ENCODE data around the gene OLIG2. TPM values are rescaled to one million over a fixed set of nuclear protein-coding genes. Genes with fewer than 3 reads are reported as not detected.
A peak's percentile ranks its signal among the peaks of the same experiment; 100 is the strongest.

OLIG2 gene
- total RNA-seq, 1 experiment from 2014 or later: 0.79 TPM

- Mint-ChIP-seq H3K4me3 (peak overlapping the region; percentile 36), H3K27me3 (ENCODE audit: low read depth) (peaks cover 89% of the 10 kb centered on the region)
- CTCF ChIA-PET: no interaction called here
Measured at GRCh38 chr21:33069243-33069642, 43.5 kb downstream of the OLIG2 start.

More at GRCh38 chr21:33069243-33069642, 43.5 kb downstream of the OLIG2 start:
- Mint-ChIP-seq H3K27ac (no peak overlapping the region), H3K9me3 (peaks cover 5% of the 10 kb centered on the region; the same call in 1 of the 2 replicates), H3K36me3 (no peaks in the 10 kb centered on the region), H3K4me1 (peaks cover 42% of the 10 kb centered on the region)
- POLR2A ChIA-PET: no interaction called here
- no peak for ATAC-seq
- no peak for DNase-seq (ENCODE audit: low spot score)
- TF ChIP-seq TEAD1 (CRISPR knock-in tag; IDR thresholded peaks at IDR 0.05) (no peak), SP1 (CRISPR knock-in tag; conservative IDR thresholded peaks at IDR 0.05) (no peak), ZNF317 (CRISPR knock-in tag; IDR thresholded peaks at IDR 0.05; ENCODE audit: borderline replicate concordance, low read depth) (no peak), ETV6 (CRISPR knock-in tag; IDR thresholded peaks at IDR 0.05) (no peak), ELF4 (CRISPR knock-in tag; IDR thresholded peaks at IDR 0.05; ENCODE audit: low read depth) (no peak), ZNF263 (CRISPR knock-in tag; IDR thresholded peaks at IDR 0.05; ENCODE audit: low read depth) (no peak), ZNF121 (CRISPR knock-in tag; IDR thresholded peaks at IDR 0.05) (no peak), E2F4 (CRISPR knock-in tag; IDR thresholded peaks at IDR 0.05; ENCODE audit: borderline replicate concordance, low read depth) (no peak)
- TF ChIP-seq, protein P1, sequence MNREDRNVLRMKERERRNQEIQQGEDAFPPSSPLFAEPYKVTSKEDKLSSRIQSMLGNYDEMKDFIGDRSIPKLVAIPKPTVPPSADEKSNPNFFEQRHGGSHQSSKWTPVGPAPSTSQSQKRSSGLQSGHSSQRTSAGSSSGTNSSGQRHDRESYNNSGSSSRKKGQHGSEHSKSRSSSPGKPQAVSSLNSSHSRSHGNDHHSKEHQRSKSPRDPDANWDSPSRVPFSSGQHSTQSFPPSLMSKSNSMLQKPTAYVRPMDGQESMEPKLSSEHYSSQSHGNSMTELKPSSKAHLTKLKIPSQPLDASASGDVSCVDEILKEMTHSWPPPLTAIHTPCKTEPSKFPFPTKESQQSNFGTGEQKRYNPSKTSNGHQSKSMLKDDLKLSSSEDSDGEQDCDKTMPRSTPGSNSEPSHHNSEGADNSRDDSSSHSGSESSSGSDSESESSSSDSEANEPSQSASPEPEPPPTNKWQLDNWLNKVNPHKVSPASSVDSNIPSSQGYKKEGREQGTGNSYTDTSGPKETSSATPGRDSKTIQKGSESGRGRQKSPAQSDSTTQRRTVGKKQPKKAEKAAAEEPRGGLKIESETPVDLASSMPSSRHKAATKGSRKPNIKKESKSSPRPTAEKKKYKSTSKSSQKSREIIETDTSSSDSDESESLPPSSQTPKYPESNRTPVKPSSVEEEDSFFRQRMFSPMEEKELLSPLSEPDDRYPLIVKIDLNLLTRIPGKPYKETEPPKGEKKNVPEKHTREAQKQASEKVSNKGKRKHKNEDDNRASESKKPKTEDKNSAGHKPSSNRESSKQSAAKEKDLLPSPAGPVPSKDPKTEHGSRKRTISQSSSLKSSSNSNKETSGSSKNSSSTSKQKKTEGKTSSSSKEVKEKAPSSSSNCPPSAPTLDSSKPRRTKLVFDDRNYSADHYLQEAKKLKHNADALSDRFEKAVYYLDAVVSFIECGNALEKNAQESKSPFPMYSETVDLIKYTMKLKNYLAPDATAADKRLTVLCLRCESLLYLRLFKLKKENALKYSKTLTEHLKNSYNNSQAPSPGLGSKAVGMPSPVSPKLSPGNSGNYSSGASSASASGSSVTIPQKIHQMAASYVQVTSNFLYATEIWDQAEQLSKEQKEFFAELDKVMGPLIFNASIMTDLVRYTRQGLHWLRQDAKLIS (CRISPR knock-in tag; IDR thresholded peaks at IDR 0.05; ENCODE audit: borderline replicate concordance): no peak
- TF ChIP-seq, protein P2, sequence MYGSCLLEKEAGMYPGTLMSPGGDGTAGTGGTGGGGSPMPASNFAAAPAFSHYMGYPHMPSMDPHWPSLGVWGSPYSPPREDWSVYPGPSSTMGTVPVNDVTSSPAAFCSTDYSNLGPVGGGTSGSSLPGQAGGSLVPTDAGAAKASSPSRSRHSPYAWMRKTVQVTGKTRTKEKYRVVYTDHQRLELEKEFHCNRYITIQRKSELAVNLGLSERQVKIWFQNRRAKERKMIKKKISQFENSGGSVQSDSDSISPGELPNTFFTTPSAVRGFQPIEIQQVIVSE (CRISPR knock-in tag; IDR thresholded peaks at IDR 0.05; ENCODE audit: borderline replicate concordance): no peak
- TF ChIP-seq, protein P3, sequence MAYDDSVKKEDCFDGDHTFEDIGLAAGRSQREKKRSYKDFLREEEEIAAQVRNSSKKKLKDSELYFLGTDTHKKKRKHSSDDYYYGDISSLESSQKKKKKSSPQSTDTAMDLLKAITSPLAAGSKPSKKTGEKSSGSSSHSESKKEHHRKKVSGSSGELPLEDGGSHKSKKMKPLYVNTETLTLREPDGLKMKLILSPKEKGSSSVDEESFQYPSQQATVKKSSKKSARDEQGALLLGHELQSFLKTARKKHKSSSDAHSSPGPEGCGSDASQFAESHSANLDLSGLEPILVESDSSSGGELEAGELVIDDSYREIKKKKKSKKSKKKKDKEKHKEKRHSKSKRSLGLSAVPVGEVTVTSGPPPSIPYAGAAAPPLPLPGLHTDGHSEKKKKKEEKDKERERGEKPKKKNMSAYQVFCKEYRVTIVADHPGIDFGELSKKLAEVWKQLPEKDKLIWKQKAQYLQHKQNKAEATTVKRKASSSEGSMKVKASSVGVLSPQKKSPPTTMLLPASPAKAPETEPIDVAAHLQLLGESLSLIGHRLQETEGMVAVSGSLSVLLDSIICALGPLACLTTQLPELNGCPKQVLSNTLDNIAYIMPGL (CRISPR knock-in tag; IDR thresholded peaks at IDR 0.05): no peak
- TF ChIP-seq, protein P4, sequence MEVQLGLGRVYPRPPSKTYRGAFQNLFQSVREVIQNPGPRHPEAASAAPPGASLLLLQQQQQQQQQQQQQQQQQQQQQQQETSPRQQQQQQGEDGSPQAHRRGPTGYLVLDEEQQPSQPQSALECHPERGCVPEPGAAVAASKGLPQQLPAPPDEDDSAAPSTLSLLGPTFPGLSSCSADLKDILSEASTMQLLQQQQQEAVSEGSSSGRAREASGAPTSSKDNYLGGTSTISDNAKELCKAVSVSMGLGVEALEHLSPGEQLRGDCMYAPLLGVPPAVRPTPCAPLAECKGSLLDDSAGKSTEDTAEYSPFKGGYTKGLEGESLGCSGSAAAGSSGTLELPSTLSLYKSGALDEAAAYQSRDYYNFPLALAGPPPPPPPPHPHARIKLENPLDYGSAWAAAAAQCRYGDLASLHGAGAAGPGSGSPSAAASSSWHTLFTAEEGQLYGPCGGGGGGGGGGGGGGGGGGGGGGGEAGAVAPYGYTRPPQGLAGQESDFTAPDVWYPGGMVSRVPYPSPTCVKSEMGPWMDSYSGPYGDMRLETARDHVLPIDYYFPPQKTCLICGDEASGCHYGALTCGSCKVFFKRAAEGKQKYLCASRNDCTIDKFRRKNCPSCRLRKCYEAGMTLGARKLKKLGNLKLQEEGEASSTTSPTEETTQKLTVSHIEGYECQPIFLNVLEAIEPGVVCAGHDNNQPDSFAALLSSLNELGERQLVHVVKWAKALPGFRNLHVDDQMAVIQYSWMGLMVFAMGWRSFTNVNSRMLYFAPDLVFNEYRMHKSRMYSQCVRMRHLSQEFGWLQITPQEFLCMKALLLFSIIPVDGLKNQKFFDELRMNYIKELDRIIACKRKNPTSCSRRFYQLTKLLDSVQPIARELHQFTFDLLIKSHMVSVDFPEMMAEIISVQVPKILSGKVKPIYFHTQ (CRISPR knock-in tag; IDR thresholded peaks at IDR 0.05): no peak
- TF ChIP-seq, protein P5, sequence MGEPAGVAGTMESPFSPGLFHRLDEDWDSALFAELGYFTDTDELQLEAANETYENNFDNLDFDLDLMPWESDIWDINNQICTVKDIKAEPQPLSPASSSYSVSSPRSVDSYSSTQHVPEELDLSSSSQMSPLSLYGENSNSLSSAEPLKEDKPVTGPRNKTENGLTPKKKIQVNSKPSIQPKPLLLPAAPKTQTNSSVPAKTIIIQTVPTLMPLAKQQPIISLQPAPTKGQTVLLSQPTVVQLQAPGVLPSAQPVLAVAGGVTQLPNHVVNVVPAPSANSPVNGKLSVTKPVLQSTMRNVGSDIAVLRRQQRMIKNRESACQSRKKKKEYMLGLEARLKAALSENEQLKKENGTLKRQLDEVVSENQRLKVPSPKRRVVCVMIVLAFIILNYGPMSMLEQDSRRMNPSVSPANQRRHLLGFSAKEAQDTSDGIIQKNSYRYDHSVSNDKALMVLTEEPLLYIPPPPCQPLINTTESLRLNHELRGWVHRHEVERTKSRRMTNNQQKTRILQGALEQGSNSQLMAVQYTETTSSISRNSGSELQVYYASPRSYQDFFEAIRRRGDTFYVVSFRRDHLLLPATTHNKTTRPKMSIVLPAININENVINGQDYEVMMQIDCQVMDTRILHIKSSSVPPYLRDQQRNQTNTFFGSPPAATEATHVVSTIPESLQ (CRISPR knock-in tag; IDR thresholded peaks at IDR 0.05): no peak
- TF ChIP-seq, protein P6, sequence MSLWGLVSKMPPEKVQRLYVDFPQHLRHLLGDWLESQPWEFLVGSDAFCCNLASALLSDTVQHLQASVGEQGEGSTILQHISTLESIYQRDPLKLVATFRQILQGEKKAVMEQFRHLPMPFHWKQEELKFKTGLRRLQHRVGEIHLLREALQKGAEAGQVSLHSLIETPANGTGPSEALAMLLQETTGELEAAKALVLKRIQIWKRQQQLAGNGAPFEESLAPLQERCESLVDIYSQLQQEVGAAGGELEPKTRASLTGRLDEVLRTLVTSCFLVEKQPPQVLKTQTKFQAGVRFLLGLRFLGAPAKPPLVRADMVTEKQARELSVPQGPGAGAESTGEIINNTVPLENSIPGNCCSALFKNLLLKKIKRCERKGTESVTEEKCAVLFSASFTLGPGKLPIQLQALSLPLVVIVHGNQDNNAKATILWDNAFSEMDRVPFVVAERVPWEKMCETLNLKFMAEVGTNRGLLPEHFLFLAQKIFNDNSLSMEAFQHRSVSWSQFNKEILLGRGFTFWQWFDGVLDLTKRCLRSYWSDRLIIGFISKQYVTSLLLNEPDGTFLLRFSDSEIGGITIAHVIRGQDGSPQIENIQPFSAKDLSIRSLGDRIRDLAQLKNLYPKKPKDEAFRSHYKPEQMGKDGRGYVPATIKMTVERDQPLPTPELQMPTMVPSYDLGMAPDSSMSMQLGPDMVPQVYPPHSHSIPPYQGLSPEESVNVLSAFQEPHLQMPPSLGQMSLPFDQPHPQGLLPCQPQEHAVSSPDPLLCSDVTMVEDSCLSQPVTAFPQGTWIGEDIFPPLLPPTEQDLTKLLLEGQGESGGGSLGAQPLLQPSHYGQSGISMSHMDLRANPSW (CRISPR knock-in tag; conservative IDR thresholded peaks at IDR 0.05; ENCODE audit: low read depth): no peak
